Neural progenitor cell (in vitro differentiated cells): Measurements from ENCODE around the gene SLC25A22.

Experiments used
- EZH2 ChIP-seq: fragments of 200-600 bp; sonication (generic); IDR thresholded peaks from 2 replicates; pipeline ENCODE4 v1.6.1; 2017; ENCODE audit warnings: antibody characterized with exemption, mild to moderate bottlenecking, moderate library complexity
- TF ChIP-seq, protein P1 (sequence below): fragments of 200-600 bp; sonication (generic); IDR thresholded peaks from 2 replicates; pipeline ENCODE4 v1.5.1; 2017; ENCODE audit warnings: antibody characterized with exemption, mild to moderate bottlenecking

DNA sequence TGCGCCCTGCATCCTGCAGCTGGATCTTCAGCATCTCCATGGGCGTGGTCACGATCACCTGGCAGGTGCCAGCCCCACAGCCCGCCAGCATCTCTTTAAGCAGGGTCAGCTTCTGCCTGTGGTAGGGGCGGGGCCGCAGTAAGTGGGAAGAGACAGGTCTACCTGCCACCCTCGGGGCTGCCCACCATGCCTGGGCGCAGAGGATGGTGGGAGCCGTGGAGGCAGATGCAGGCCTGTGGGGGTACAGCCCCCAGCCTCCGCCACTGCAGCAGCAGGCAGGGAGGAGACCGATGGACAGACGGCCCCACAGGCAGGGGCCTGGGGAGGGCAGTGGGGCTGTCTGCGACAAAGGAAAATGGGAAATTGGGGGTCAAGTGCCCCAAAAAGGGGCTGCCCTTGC, 5.2 kb downstream of the SLC25A22 start:
- TF ChIP-seq, protein P1, sequence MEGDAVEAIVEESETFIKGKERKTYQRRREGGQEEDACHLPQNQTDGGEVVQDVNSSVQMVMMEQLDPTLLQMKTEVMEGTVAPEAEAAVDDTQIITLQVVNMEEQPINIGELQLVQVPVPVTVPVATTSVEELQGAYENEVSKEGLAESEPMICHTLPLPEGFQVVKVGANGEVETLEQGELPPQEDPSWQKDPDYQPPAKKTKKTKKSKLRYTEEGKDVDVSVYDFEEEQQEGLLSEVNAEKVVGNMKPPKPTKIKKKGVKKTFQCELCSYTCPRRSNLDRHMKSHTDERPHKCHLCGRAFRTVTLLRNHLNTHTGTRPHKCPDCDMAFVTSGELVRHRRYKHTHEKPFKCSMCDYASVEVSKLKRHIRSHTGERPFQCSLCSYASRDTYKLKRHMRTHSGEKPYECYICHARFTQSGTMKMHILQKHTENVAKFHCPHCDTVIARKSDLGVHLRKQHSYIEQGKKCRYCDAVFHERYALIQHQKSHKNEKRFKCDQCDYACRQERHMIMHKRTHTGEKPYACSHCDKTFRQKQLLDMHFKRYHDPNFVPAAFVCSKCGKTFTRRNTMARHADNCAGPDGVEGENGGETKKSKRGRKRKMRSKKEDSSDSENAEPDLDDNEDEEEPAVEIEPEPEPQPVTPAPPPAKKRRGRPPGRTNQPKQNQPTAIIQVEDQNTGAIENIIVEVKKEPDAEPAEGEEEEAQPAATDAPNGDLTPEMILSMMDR: no peak
- TF ChIP-seq EZH2: no peak
